ENCODE data around the gene RPL32.
"Not testable (repeated sequence)": the region's sequence is repeated elsewhere in the genome, so short reads cannot be mapped to it uniquely, and the experiment has no call there.

Gene RPL32

GRCh38 chr3:12808587-12808986 is 32.8 kb downstream of the RPL32 start:
- DNase-seq, result no peak

DNA sequence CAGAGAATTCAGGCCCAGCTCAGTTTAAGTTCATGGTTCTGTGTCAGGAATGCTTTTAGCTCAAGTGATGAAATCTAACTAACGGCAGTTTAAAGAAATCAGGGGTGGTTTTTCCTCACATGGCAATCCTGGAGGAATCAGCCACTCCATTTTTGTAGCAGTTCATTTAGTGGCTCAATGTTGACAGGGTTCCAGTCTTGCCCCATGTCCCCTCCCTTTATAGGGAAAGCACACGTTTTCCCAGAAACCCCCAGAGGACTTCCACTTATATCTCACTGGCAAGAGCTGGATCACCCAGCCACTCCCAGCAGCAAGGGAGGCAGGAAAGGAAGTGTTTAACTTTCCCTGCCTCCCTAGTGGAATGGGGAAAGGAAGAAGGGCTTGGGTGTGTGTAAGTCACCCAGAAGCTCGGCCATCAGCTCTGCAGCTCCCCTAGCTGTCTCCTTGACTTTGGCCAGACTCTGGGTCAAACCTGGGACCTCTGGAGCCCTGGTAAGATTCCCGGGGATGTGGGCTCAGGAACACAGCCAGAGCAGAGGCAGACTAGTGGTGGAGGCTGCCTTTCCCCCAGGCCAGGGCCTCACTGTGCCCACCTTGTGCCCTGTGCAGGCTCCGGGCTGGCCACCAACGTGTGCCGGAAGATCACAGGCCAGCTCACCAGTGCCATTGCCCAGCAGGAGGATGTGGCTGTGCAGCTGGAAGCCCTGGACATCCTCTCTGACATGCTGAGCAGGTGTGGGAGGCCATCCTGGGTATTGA is 33.6 kb downstream of the RPL32 start:
- no peak for DNase-seq

- DNase-seq, result no peak
Observed at GRCh38 chr3:12807066-12807465, 34.3 kb downstream of the RPL32 start.

DNA sequence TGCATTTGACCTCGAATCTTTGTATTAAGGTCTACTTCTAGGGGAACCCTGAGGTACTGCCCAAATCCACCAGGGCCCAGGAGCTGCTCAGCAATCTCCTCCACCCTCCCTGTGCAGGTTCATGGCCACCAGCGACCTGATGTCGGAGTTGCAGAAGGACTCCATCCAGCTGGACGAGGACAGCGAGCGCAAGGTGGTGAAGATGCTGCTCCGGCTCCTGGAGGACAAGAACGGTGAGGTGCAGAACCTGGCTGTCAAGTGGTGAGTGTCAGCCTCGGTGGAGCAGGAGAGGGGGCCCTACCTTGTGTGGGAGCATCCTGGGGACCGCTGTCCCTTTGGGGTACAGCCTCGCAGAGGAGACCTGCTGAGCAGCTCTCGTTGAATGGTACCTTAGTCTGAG is 38.0 kb downstream of the RPL32 start:
- DNase-seq, result no peak

- no peak for DNase-seq
Observed at GRCh38 chr3:12799525-12800440, 41.6 kb downstream of the RPL32 start.

DNA sequence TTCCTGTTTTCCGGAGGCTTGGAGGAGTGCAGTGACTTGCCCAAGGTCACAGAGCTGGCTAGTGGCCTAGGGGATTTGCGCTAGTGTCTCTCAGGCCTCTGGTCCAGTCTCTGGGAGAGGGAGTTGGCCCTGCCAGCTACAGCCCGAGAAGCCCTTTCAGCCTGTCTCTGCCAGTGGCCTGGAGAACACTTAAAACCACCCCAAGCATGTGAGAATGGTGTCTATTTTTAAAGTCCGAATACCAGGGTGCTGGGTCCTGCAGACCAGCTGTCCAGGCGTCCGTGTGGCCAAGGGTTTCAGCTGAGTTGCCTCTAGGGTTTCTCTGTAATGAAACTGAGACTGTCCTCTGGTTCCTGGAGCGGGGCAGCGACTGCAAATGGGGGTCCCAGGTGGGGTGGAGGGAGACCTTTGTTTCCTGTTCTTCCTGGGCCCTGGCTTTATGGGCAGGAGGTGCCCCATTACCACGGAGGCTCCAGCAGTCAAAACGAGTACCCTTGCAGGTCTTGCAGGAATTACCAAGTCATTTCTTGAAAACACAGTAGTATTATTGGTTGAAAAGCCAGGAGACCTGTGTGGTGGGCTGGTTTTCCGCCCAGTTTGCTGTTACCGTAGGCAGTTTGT is 42.7 kb downstream of the RPL32 start:
- no peak for DNase-seq

DNA sequence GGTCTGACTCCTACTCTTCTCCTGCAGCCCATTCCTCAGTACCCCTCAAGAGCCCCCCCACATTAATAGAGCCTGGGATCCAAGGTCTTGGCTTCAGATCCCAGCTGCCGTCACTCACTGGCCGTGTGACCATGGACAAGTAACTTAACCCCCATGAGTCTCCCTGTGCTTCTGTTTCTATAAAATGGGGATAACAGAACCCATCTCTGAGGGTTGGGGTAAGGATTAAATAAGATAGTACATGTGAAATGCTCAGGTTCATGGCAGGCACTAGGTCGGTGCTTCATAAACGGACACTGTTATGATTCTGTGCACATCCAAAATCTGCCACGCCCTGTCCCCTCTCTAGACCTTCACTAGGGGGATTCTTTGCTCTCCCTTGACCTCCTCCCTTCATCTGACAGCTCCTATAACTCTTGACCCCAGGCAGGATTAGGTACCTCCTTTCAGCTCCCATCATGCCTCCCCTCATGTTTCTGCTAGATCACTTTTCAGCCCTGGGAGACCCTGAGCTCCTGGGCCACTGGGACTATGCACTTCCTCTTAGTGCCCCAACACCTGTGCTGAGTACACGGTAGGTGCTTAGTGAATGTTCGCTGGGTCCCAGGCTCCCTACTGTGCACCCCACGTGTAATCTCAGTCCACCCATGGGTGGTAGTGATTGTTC is 43.3 kb downstream of the RPL32 start:
- no peak for DNase-seq

DNA sequence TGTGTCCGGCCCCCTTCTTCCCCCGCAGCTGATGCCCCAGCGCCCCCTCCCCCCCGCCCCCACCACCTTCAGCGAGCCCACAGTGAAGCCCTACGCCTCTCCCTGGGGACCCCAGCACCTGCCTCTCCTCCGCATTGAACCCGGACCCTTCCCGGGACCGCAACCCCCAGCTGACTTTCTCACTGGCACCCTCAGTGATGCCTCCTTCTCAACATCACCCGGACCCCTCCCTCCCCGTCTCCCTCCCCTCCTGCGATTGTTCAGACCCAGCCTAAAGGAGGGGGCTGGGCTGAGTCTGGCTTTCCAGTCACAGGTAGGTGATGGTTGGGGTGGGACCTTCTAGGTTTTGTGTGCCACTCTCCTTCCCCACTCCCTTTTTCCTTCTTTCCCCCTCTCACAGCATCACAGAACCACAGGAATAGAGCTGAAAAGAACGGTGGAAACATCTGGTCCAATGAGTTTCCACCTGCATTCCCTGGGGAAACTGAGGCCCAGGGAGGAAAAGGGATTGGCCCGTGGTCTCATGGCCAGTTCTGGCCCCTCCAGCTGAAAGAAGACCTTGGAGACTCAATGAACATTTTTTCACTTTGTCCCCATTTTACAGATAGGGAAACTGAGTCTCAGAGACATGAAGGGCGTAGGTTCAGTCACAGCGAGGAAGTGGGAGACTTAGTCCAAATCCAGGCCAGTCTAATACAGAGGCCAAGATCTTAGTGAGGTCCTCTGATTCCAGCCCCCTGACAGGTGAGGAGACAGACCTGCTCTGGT is 44.1 kb downstream of the RPL32 start:
- DNase-seq, result no peak

DNA sequence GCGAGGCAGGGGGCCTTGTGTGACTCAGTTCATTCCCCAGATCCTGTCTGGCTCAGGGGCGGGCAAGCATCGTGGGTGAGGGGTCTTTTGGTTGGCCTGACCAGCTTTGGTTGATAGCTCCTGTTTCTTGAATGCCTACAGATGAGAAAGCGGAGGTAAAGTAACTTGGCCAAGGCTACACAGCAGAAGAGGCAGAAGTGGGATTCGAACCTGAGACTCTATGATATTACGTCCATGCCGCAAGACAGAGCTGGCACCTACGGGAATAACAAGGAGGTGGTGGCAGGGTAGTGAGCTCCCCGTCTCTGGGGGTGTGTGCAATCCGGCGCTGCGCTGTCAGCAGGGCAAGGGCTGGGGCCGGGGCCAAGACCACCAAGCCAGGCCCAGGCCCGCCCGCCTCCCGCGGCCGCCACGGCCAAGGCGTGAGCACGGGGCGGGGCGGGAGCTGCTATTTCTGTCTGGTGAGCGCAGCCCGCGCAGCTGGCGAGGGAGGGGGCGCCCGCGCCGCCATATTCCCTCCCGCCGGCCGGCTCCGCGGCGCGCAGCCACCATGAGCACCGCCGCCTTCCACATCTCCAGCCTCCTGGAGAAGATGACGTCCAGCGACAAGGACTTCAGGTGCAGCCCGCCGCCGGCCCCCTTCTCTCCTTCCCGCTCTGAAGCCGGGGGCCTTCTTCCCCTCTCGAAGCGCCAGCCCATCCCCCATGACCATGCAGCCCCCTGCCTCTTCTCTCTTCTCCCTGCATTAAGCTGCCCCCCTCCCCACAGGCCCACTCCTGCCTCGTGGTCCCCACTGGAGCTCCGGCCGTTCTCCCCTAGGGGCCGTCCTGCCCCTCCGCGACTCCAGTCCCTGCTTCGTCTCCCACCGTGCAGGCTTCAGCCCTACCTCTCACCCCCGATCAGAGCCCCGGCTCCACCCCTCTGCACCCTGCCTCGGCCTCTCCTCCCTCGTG is 44.9 kb downstream of the RPL32 start, which contains the start of gene CAND2:
CAND2 (plus strand) TSS at position 510 of the 953 bp plus-strand sequence; CDS start at position 551, 41 bp downstream.
- peak; percentile 53 for DNase-seq

- DNase-seq, result no peak
Observed at GRCh38 chr3:12793701-12794100, 47.7 kb downstream of the RPL32 start.

DNA sequence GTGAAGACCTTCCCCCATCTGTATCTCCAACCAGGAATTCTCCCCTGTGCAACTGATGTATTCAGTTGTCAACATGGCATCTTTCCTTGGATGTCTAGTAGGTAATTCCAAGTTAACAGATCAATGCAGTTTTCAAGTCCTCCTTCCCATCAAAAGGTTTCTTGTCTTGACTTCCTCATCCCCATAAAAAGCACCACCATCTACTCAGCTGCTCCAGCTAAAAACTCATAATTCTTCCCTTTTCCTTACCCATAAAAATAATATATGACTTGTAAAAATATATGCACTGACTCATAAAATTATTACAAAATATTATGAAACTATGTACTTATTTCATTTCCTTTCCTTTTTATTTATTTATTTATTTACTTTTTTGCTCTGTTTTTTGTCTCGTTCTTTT is 49.9 kb downstream of the RPL32 start:
- DNase-seq, result no peak

- not testable (repeated sequence) for DNase-seq
Observed at GRCh38 chr3:12787967-12788690, 53.2 kb downstream of the RPL32 start.

- DNase-seq, result peak; percentile 24
Observed at GRCh38 chr3:12787346-12787745, 54.0 kb downstream of the RPL32 start.

GRCh38 chr3:12785096-12785495 is 56.3 kb downstream of the RPL32 start:
- DNase-seq, result no peak

Measured in fibroblast of upper back skin (primary cell).